ENCODE data around the gene ELAVL2.

Gene ELAVL2

GRCh38 chr9:23790351-23791260, 35.4 kb downstream of the ELAVL2 start:
- H2BK120ac ChIP-seq (ENCODE audit: insufficient read depth, low read length, poor library complexity): no peak overlapping the region
- H4K12ac ChIP-seq (ENCODE audit: low read depth, low read length): no peak overlapping the region
- H3K18ac ChIP-seq (ENCODE audit: low read length): no peak overlapping the region

GRCh38 chr9:23789529-23790254, 36.3 kb downstream of the ELAVL2 start:
- Histone ChIP-seq H3K27ac (ENCODE audit: low read depth, low read length) (no peak overlapping the region), H3K4ac (ENCODE audit: low read depth, low read length) (no peak overlapping the region), H3K27me3 (ENCODE audit: insufficient read depth, low read length) (no peaks in the 10 kb centered on the region), H3K4me2 (ENCODE audit: low read length) (no peak overlapping the region), H3K14ac (ENCODE audit: low read length) (no peak overlapping the region), H3K9me3 (ENCODE audit: insufficient read depth, low read depth, low read length) (no peaks in the 10 kb centered on the region), H2AK5ac (ENCODE audit: low read length) (no peak overlapping the region), H4K91ac (ENCODE audit: low read depth, low read length) (no peak overlapping the region), H3K4me3 (ENCODE audit: low read depth, low read length) (no peak overlapping the region), H3K79me1 (ENCODE audit: low read length) (no peaks in the 10 kb centered on the region), H2AFZ (ENCODE audit: insufficient read depth, low read length, poor library complexity) (no peak overlapping the region), H2BK120ac (ENCODE audit: insufficient read depth, low read length, poor library complexity) (no peak overlapping the region), H4K12ac (ENCODE audit: low read depth, low read length) (no peak overlapping the region), H4K8ac (ENCODE audit: low read depth, low read length) (no peak overlapping the region), H3K18ac (ENCODE audit: low read length) (no peak overlapping the region), H3K79me2 (ENCODE audit: control insufficient read depth, insufficient read depth, low read length, poor library complexity) (no peaks in the 10 kb centered on the region), H2BK12ac (ENCODE audit: low read length) (no peak overlapping the region), H3K36me3 (ENCODE audit: control insufficient read depth in 1 of 2, insufficient read depth in 2 of 2, low read length in 2 of 2) (no peaks in the 10 kb centered on the region), H3K4me1 (ENCODE audit: control insufficient read depth in 1 of 2, insufficient read depth in 2 of 2, low read length in 2 of 2) (no peaks in the 10 kb centered on the region), H3K23ac (ENCODE audit: low read length) (no peak overlapping the region), H2BK5ac (ENCODE audit: low read depth, low read length, poor library complexity) (no peak overlapping the region), H3K9ac (ENCODE audit: low read length) (no peak overlapping the region)
- WGBS (ENCODE audit: extremely low coverage, insufficient coverage, insufficient read length): no CpG with 5 or more reads among the region's 4 CpGs
- DNase-seq: no peak

More at GRCh38 chr9:23790351-23791260, 35.4 kb downstream of the ELAVL2 start:
- Histone ChIP-seq H3K4me2 (ENCODE audit: low read length) (no peak overlapping the region), H4K91ac (ENCODE audit: low read depth, low read length) (no peak overlapping the region), H3K79me1 (ENCODE audit: low read length) (no peaks in the 10 kb centered on the region), H3K9me3 (ENCODE audit: insufficient read depth, low read depth, low read length) (no peaks in the 10 kb centered on the region), H2AFZ (ENCODE audit: insufficient read depth, low read length, poor library complexity) (no peak overlapping the region), H3K23ac (ENCODE audit: low read length) (no peak overlapping the region), H2AK5ac (ENCODE audit: low read length) (no peak overlapping the region), H3K36me3 (ENCODE audit: control insufficient read depth in 1 of 2, insufficient read depth in 2 of 2, low read length in 2 of 2) (no peaks in the 10 kb centered on the region), H3K79me2 (ENCODE audit: control insufficient read depth, insufficient read depth, low read length, poor library complexity) (no peaks in the 10 kb centered on the region), H2BK5ac (ENCODE audit: low read depth, low read length, poor library complexity) (no peak overlapping the region), H3K27me3 (ENCODE audit: insufficient read depth, low read length) (no peaks in the 10 kb centered on the region), H3K4ac (ENCODE audit: low read depth, low read length) (no peak overlapping the region), H3K4me1 (ENCODE audit: control insufficient read depth in 1 of 2, insufficient read depth in 2 of 2, low read length in 2 of 2) (no peaks in the 10 kb centered on the region), H2BK12ac (ENCODE audit: low read length) (no peak overlapping the region), H3K14ac (ENCODE audit: low read length) (no peak overlapping the region), H4K8ac (ENCODE audit: low read depth, low read length) (no peak overlapping the region), H3K27ac (ENCODE audit: low read depth, low read length) (no peak overlapping the region), H3K4me3 (ENCODE audit: low read depth, low read length) (no peak overlapping the region), H3K9ac (ENCODE audit: low read length) (no peak overlapping the region)
- 100% methylated on average over 1 of the region's 9 CpGs for WGBS (ENCODE audit: extremely low coverage, insufficient coverage, insufficient read length)
- DNase-seq: no peak

- H3K9me3 ChIP-seq (ENCODE audit: insufficient read depth, low read depth, low read length): no peaks in the 10 kb centered on the region
- no peaks in the 10 kb centered on the region for H3K4me1 ChIP-seq (ENCODE audit: control insufficient read depth in 1 of 2, insufficient read depth in 2 of 2, low read length in 2 of 2)
- no peaks in the 10 kb centered on the region for H3K79me1 ChIP-seq (ENCODE audit: low read length)
- no peak overlapping the region for H3K4me3 ChIP-seq (ENCODE audit: low read depth, low read length)
- no peak overlapping the region for H4K91ac ChIP-seq (ENCODE audit: low read depth, low read length)
- H4K8ac ChIP-seq (ENCODE audit: low read depth, low read length): no peak overlapping the region
- H2BK5ac ChIP-seq (ENCODE audit: low read depth, low read length, poor library complexity): no peak overlapping the region
- H2AFZ ChIP-seq (ENCODE audit: insufficient read depth, low read length, poor library complexity): no peak overlapping the region
- no peak overlapping the region for H3K9ac ChIP-seq (ENCODE audit: low read length)
- no peak overlapping the region for H2BK120ac ChIP-seq (ENCODE audit: insufficient read depth, low read length, poor library complexity)
- H3K23ac ChIP-seq (ENCODE audit: low read length): no peak overlapping the region
- H3K18ac ChIP-seq (ENCODE audit: low read length): no peak overlapping the region
- no peak for DNase-seq
- no peak overlapping the region for H2AK5ac ChIP-seq (ENCODE audit: low read length)
- whole genome bisulfite sequencing (ENCODE audit: extremely low coverage, insufficient coverage, insufficient read length): no CpG with 5 or more reads among the region's 1 CpG
- no peaks in the 10 kb centered on the region for H3K79me2 ChIP-seq (ENCODE audit: control insufficient read depth, insufficient read depth, low read length, poor library complexity)
- no peak overlapping the region for H3K27ac ChIP-seq (ENCODE audit: low read depth, low read length)
- H3K27me3 ChIP-seq (ENCODE audit: insufficient read depth, low read length): no peaks in the 10 kb centered on the region
- H3K36me3 ChIP-seq (ENCODE audit: control insufficient read depth in 1 of 2, insufficient read depth in 2 of 2, low read length in 2 of 2): no peaks in the 10 kb centered on the region
- H3K4ac ChIP-seq (ENCODE audit: low read depth, low read length): no peak overlapping the region
- H2BK12ac ChIP-seq (ENCODE audit: low read length): no peak overlapping the region
- no peak overlapping the region for H3K4me2 ChIP-seq (ENCODE audit: low read length)
- H4K12ac ChIP-seq (ENCODE audit: low read depth, low read length): no peak overlapping the region
- H3K14ac ChIP-seq (ENCODE audit: low read length): no peak overlapping the region
Measured at GRCh38 chr9:23784962-23785361, 41.1 kb downstream of the ELAVL2 start.

- H3K14ac ChIP-seq (ENCODE audit: low read length): no peak overlapping the region
- no peak overlapping the region for H2AFZ ChIP-seq (ENCODE audit: insufficient read depth, low read length, poor library complexity)
- H3K27me3 ChIP-seq (ENCODE audit: insufficient read depth, low read length): no peaks in the 10 kb centered on the region
- H3K9me3 ChIP-seq (ENCODE audit: insufficient read depth, low read depth, low read length): no peaks in the 10 kb centered on the region
- H3K79me2 ChIP-seq (ENCODE audit: control insufficient read depth, insufficient read depth, low read length, poor library complexity): no peaks in the 10 kb centered on the region
- WGBS (ENCODE audit: extremely low coverage, insufficient coverage, insufficient read length): no CpG with 5 or more reads among the region's 1 CpG
- no peak overlapping the region for H3K23ac ChIP-seq (ENCODE audit: low read length)
- H4K8ac ChIP-seq (ENCODE audit: low read depth, low read length): no peak overlapping the region
- H3K27ac ChIP-seq (ENCODE audit: low read depth, low read length): no peak overlapping the region
- no peaks in the 10 kb centered on the region for H3K36me3 ChIP-seq (ENCODE audit: control insufficient read depth in 1 of 2, insufficient read depth in 2 of 2, low read length in 2 of 2)
- no peak overlapping the region for H2BK12ac ChIP-seq (ENCODE audit: low read length)
- no peak overlapping the region for H3K4ac ChIP-seq (ENCODE audit: low read depth, low read length)
- peaks cover 0 to 4% of the 10 kb centered on the region in 2 experiments for H3K4me1 ChIP-seq (ENCODE audit: control insufficient read depth in 1 of 2, insufficient read depth in 2 of 2, low read length in 2 of 2)
- no peak overlapping the region for H3K4me2 ChIP-seq (ENCODE audit: low read length)
- H4K12ac ChIP-seq (ENCODE audit: low read depth, low read length): no peak overlapping the region
- no peak overlapping the region for H2AK5ac ChIP-seq (ENCODE audit: low read length)
- no peak overlapping the region for H3K9ac ChIP-seq (ENCODE audit: low read length)
- H3K4me3 ChIP-seq (ENCODE audit: low read depth, low read length): no peak overlapping the region
- H4K91ac ChIP-seq (ENCODE audit: low read depth, low read length): no peak overlapping the region
- H2BK120ac ChIP-seq (ENCODE audit: insufficient read depth, low read length, poor library complexity): no peak overlapping the region
- H2BK5ac ChIP-seq (ENCODE audit: low read depth, low read length, poor library complexity): no peak overlapping the region
- no peaks in the 10 kb centered on the region for H3K79me1 ChIP-seq (ENCODE audit: low read length)
- no peak for DNase-seq
- H3K18ac ChIP-seq (ENCODE audit: low read length): no peak overlapping the region
Measured at GRCh38 chr9:23783509-23783908, 42.5 kb downstream of the ELAVL2 start.
